Measurements from ENCODE around the gene PRSS3.
A peak's percentile ranks its signal among the peaks of the same experiment; 100 is the strongest.
"Not testable (repeated sequence)": the region's sequence is repeated elsewhere in the genome, so short reads cannot be mapped to it uniquely, and the experiment has no call there.

Gene PRSS3

GRCh38 chr9:33785914-33786313, 9.4 kb upstream of the PRSS3 start:
- no peak for FAIRE-seq
- no peak for DNase-seq (ENCODE audit: low spot score)

GRCh38 chr9:33786681-33787080, 8.7 kb upstream of the PRSS3 start:
- no peak for FAIRE-seq
- DNase-seq (ENCODE audit: low spot score): no peak

GRCh38 chr9:33787839-33788238, 7.5 kb upstream of the PRSS3 start:
- FAIRE-seq (no peak), DNase-seq (ENCODE audit: low spot score) (no peak)

GRCh38 chr9:33789429-33789828, 5.9 kb upstream of the PRSS3 start:
- DNase-seq (ENCODE audit: low spot score); FAIRE-seq: not testable (repeated sequence)

GRCh38 chr9:33791117-33791516, 4.2 kb upstream of the PRSS3 start:
- FAIRE-seq: no peak
- DNase-seq (ENCODE audit: low spot score): no peak

- FAIRE-seq; DNase-seq (ENCODE audit: low spot score): not testable (repeated sequence)
These were observed 1.9 kb upstream of the PRSS3 start for GRCh38 chr9:33793496-33793895.

- DNase-seq (ENCODE audit: low spot score) (no peak), FAIRE-seq (peak; percentile 9)
These were observed 801 bp upstream of the PRSS3 start for GRCh38 chr9:33794560-33794959.

- DNase-seq (ENCODE audit: low spot score) (no peak), FAIRE-seq (no peak)
These were observed 458 bp downstream of the PRSS3 start for GRCh38 chr9:33795819-33796218.

GRCh38 chr9:33796679-33797078, 1.3 kb downstream of the PRSS3 start:
- DNase-seq (ENCODE audit: low spot score); FAIRE-seq: not testable (repeated sequence)

GRCh38 chr9:33797837-33798236, 2.5 kb downstream of the PRSS3 start:
- FAIRE-seq (no peak), DNase-seq (ENCODE audit: low spot score) (no peak)

- DNase-seq (ENCODE audit: low spot score): no peak
- no peak for FAIRE-seq
These were observed 3.2 kb downstream of the PRSS3 start for GRCh38 chr9:33798545-33798944.

GRCh38 chr9:33799928-33800704, 4.8 kb downstream of the PRSS3 start:
- FAIRE-seq (no peak), DNase-seq (ENCODE audit: low spot score) (no peak)

GRCh38 chr9:33800886-33801285, 5.5 kb downstream of the PRSS3 start:
- DNase-seq (ENCODE audit: low spot score): no peak
- no peak for FAIRE-seq

- DNase-seq (ENCODE audit: low spot score); FAIRE-seq: not testable (repeated sequence)
These were observed 6.7 kb downstream of the PRSS3 start for GRCh38 chr9:33801943-33802500.

GRCh38 chr9:33804196-33804595, 8.8 kb downstream of the PRSS3 start:
- not testable (repeated sequence) for DNase-seq (ENCODE audit: low spot score); FAIRE-seq

- not testable (repeated sequence) for DNase-seq (ENCODE audit: low spot score); FAIRE-seq
These were observed 11.8 kb downstream of the PRSS3 start for GRCh38 chr9:33807156-33807555.

- DNase-seq (ENCODE audit: low spot score); FAIRE-seq: not testable (repeated sequence)
These were observed 13.6 kb downstream of the PRSS3 start for GRCh38 chr9:33808979-33809322.

GRCh38 chr9:33809506-33809905, 14.1 kb downstream of the PRSS3 start:
- FAIRE-seq (no peak), DNase-seq (ENCODE audit: low spot score) (no peak)

- no peak for FAIRE-seq
- DNase-seq (ENCODE audit: low spot score): peak; percentile 49
These were observed 18.6 kb downstream of the PRSS3 start for GRCh38 chr9:33813712-33814641.

- no peak for FAIRE-seq
- DNase-seq (ENCODE audit: low spot score): no peak
These were observed 20.4 kb downstream of the PRSS3 start for GRCh38 chr9:33815781-33816180.

- FAIRE-seq (peak; percentile 63), DNase-seq (ENCODE audit: low spot score) (peak; percentile 99)
These were observed 21.2 kb downstream of the PRSS3 start, which contains the start of gene UBE2R2 for GRCh38 chr9:33816327-33817252. Gene UBE2R2 (plus strand): TSS chr9:33817160. CDS start chr9:33817758, 598 bp downstream.

Data from urothelium cell line (cell line).